Non-pigmented ciliary epithelial cell (primary cell): Measurements from ENCODE around the gene USP20.

Source experiments
- DNase-seq: peaks from one replicate; pipeline ENCODE4 v3.0.0-alpha.2; 2010; ENCODE audit warnings: low read depth

USP20 gene

DNA sequence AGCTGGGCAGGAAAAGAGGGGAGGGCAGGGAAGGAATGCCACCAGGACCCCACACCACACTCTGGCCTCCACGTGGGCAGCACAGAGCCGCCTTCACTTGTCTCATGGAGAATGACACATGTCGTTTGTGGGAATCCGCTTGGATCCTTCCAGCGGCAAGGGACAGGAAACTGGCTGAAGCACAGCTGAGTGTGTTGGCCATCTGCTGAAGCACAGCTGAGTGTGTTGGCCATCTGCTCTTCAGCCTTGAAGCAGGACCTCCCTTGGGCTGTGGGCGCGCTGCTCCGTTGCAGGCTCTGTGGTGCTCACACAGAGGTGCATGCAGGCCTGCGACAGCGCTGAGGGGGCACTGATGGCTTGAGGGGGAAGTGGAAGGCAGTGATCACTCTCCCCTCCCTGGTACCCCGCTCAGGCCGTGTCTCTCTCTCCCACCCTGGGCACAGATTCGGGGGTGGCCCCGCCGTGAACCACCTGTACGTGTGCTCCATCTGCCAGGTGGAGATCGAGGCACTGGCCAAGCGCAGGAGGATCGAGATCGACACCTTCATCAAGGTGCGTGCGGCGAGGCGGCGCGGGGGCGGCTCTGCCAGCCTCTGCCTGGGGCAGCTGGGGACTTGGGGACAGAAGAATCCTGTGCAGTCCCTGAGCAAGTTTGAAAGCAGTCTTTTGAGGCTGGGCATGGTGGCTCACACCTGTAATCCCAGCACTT lies 40.6 kb downstream of the USP20 start:
- DNase-seq = no peak

- DNase-seq = no peak
Measured at GRCh38 chr9:129876815-129877214, 41.6 kb downstream of the USP20 start.

DNA sequence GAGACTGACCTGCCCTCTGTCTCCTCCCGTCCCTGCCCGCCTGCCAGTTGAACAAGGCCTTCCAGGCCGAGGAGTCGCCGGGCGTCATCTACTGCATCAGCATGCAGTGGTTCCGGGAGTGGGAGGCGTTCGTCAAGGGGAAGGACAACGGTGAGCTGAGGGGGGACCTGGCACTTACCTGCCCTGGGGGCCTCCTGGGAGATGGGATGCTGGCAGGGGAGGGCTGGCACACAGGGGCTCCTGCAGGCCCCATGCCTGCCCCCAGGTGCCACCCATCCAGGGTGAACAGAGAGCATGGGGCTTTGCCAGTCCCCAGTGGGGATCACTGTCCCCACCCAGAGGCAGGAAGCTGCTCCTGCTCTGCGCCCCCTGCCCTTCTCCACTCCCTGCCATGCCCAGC lies 43.0 kb downstream of the USP20 start:
- DNase-seq = no peak

GRCh38 chr9:129879103-129879699 lies 43.9 kb downstream of the USP20 start:
- no peak for DNase-seq

GRCh38 chr9:129879991-129880653 lies 44.9 kb downstream of the USP20 start:
- DNase-seq = no peak

DNA sequence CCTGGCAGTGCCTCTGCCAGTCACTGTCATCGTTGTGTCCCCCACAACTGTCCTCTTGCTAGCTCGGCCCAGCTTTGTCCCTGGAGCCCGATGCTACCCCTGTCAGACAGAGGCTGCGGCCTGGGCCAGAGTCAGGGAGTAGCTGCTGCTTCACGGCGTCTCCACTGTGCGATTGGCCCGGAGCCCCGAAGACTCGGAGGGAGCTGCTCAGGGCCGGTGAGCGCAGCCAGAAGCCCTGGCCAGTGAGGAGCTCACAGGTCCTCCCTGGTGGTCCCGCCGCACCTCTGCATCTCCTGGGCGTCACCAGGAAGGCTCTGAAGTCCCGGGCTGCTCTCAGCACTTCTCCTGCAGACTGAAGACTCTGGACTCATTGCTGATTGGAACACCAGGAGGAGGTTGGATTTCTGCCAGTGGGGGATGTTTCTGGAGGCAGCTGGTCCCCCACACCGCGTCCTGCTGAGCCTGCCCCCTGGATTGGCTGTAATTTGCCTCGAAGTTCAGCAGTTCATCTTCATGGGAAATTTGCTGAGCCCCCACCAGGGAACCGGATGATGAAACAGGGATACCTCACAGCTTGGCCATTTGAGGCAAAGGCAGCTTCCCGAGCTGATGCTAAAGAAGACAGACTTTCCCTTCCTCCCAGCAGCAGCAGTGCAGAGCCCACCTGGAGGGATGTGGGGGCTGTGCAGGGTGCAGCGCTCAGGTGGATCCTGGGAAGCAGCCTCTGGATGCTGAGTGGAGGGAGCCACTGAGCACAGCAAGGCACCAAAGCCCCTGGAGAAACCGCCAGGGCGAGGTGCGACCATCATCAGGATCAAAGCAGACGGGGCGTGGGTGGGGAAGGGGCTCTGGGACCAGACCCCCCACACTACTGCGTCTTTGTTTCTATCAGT lies 45.6 kb downstream of the USP20 start:
- DNase-seq = peak; percentile 30

DNA sequence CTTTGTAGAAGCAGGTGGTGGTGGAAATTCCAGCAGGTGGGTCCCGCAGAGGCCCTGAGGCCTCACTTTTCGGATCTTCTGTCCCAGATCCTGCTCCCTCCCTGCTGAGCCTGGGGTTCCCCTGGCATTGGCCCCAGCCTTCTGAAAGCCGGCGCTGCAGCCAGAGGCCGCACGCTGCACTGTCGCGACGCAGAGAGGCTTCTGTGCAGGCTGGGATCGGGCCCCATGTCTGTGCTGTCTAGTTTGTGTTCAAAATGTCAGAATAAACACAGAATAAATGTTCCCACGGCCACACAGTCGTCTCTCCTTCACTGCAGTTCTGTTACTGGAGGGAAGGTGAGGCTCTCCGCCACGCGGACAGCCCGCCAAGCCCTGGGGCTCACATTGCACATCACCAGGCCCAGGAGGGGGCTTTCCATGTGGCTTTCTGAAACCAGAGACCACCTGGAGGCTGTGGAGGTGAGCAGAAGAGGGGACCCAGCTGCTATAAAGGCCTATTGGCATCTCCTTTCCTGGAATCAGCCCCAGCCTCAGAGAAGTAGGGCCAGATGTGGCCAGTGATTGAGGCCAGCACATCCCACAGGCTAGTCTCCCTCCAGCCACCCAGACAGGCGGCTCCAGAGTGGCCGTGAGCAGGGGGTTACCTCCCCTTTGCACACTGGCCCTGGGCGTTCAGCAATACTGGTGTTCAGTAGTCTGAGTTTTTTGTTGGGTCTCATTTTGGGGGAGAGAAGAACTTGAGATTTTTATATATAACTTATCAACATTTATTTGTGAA lies 46.5 kb downstream of the USP20 start:
- no peak for DNase-seq

- peak; percentile 24 for DNase-seq
Measured at GRCh38 chr9:129884220-129885017, 49.2 kb downstream of the USP20 start.

GRCh38 chr9:129885018-129885669 lies 49.9 kb downstream of the USP20 start:
- no peak for DNase-seq

DNA sequence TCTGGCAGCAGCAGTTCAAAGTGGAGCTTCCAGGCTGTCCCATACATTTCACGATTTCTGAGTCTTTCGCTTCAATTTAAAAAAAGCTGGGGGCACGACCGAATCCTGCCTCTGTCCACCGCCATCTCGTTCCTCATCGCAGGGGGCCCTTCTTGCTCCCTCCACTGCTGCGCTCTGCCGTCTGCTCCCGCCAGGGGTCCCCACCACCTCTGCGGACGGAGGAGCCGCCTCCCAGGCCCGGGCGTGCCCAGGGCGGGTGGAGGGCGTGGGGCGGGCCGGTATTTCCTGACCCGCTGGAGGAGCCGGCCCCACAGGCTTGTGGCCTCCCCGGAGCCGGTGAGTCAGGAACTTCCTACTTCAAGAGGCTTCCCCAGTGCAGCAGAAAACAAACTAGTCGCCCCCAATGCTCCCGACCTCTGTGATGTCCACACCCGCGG lies 50.4 kb downstream of the USP20 start:
- DNase-seq = peak; percentile 44

DNA sequence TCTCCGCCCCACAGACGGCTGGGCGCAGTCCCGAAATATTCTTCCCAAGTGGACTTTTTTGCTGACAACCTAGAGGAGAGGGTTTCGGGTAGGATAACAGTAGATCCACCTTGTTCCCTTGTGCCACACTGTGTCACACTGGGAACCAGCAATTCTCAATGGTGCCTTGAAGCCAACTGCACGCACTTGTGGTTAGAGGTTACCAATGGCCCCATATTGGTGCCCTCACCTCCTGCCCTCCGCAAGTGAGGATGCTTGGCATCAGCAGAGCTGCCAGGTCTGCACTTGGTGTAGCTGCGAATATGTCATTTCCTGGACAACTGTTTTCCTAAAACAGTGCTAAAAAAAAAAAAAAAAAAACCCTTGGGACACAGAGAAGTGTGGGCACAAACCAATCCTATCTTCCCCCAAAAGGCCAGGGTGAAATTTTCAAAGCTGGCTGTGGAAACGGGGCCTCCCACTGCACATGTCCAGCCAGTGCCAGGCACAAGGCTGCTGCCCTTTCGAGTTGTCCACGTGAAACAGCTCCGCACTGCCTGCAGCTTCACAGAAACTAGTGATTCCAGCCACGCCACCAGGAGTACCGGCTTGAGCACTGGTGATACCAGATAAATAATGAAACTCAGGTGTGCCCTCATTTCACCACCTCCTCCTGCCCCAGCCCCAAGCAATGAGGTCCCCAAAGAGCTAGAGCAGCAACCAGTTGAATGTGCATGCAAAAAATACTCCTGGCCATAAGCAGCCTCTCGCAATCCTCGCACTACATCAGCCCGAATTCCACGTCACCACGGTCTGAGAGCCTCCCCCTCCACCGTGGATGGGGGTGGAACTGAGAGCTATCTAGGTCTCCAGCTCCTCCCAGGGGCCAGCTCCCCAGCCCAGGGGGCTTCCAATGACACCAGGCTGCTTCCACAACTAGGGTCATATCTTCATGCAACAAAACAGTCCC lies 51.2 kb downstream of the USP20 start:
- no peak for DNase-seq

GRCh38 chr9:129887334-129888292 lies 52.4 kb downstream of the USP20 start:
- peak; percentile 34 for DNase-seq

DNA sequence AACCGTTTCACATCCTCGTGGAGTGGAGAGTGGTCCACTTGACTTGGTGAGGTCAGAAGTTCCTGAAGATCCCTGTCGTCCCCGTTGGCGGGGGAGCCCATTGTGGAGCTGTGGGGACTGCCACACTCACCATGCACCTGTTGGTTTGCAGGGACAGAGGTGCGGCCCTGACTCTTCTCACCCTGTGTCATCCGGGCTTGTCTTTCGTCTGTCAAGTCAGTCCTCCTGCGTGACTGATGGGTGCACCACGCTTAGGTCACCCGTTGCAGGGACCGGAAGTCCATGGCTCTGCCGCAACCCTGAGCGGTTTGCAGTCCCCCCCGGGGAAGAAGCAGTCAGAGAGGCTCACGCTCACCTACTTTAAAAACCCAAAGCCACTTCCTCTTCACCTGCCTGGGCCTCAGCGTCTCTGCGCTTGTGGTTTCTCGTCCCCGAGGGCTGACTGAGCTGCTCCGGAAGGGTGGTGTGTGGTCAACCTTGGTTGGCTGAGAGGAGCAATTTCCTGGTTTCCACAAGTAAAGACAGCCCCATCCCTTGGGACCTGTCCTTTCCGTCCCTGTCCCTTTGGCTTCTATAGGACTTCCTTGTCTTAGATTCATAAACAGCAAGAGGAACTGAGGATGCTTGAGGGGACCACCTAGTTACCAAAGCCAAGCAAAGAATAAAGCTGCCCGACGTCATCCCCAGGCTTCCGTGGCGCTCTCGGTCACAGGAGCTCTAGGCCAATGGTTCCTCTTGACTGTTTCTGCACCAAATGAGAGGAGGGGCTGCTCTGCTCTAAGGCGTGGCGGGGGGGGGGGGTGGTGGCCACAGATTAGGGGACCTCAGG lies 53.2 kb downstream of the USP20 start:
- no peak for DNase-seq

- DNase-seq = no peak
Measured at GRCh38 chr9:129889122-129889940, 54.1 kb downstream of the USP20 start.

DNA sequence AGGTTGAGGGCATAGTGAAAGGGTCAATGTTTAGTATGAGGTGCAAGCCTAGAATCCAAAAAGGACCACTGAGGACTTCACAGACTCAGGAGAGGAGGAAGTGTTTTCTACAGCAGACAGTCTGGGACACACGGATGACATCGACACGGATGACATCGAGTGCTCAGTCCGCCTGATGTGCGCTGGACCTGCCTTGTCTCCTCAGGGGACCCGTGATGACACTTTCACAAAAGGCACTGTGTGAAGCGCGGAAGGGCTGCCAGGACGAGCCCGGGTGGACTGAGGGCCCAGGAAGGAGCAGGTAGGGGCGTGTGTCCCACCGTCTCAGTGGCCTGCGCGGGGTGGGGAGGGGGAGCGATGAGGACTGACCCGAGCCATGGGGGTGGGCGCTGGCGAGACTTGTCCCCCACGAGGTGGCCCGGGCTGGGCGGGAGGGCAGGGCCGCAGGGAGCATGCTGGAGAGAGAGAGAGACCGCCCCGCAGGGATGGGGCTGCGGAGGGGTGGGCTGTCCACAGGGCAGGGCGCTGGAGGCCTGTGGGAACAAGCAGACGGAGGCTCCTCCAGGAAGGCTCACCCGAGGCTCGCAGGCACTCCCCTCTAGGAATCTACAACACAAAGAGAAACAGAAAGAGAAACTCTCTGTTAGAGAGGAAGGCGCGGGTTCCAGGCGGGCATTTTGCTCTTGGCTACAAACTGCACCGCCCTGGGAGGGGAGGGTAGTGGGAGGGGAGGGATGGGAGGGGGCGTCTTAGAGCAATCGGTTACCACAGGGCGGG lies 54.9 kb downstream of the USP20 start:
- DNase-seq = no peak
